ENCODE measurements around the gene PLCB4.
A peak's percentile ranks its signal among the peaks of the same experiment; 100 is the strongest.

Gene PLCB4

DNA sequence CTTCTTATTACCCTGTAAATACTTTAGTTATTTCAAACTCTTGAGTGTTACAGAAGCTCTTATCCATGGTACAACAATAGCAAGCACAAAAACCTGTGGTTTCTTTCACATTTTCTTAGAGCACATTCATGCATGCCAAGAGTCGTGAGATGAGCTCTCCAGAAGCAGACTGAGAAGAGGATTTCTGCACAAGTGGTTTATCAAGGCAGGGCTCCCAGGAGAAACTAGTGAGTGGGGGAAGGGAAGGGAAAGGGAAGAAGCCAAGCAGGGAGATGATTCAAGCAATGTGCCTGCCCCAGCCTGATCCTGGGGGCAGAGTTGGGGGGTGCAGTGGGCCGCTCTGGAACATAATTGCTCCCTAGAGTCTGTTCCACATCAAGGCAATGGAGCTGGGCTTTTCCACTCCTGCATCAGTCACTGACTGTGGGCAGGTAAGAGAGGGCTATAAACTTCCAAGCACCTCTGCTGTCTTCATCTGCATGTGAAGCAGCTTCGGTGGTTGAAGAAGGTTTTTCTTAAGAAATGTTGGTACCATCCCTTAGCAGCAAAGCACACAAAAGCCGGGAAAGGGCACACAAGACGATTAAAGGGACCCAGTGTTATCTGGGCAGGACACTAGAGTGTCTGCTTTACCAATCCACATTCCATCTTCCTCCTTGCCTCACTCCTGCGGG lies 152.1 kb downstream of the PLCB4 start:
- peak; percentile 90 to 91 for DNase-seq (ENCODE audit: low read depth in 2 of 2)

GRCh38 chr20:9223296-9223695 lies 154.4 kb downstream of the PLCB4 start:
- no peak for DNase-seq (ENCODE audit: low read depth in 2 of 2)

DNA sequence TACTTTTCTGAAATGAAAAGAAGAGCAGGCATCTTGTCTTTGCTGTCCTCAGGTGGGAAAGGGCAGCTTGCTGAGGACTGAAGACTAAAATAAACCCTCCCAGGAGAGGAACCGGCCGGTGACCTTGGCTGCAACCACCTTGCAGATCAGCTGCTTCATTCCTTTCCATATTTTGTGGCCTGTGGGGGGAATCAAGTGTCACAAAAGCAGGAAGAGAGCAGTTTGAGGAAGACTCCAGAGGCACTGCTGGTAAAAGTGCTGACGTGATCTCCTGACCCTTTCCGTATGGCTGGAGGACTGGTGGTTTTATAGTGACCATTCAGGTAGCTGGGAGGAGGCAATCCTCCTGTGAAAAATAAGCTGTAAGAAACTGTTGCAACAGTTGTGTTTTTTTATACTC lies 157.0 kb downstream of the PLCB4 start:
- DNase-seq (ENCODE audit: low read depth in 2 of 2) = no peak

- DNase-seq (ENCODE audit: low read depth in 2 of 2) = no peak
These were observed 159.2 kb downstream of the PLCB4 start for GRCh38 chr20:9227896-9228615.

DNA sequence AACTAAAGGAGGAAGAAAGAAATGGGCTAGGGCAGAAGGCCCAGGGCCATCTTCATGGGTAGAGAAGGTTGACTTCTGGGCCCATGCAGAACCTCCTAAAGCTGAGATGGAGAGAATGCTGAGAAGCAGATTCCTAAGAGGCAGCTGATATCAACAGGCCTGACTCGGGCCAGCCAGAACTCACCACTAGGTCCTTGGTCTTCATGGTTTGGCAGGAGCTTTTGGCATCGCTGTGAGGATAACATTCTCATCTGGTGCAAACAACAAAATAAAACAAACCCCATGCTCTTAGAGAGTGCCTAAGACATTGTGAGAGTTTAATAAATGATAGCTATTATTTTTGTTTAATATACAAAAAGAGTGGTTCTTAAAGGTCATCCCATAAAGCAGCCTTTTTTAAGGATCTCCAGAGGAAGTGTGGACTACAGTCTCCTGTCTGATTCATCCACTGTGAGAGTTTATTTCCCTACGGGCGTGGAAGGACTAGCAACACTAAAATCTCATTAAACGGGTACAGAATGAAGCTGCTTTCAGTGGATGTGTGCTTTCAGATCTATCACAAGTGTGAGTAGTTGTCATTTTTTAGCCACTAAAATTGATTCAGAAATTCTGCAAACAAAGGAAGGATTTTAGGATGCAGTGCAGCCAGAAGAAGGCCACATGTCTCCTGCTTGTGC lies 160.0 kb downstream of the PLCB4 start:
- no peak for DNase-seq (ENCODE audit: low read depth in 2 of 2)

DNA sequence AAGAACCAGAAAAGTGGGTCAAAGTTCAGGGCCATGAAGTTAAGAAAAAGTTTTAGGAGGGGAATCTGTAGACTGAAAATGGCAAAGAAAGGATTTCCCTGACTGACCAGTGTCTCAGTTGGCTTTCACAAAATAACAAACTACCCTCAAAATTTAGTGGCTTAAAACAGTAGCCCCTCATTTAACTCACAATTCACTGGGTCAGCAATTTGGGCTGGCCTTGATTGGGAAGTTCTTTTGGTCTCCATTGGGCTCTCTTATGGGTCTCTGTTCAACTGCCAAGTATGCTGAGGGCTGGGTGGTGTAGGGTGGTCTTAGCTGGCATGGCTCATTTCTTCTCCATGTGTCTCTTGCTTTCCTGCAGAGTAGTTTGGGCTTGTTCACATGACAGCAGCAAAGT lies 161.5 kb downstream of the PLCB4 start:
- DNase-seq (ENCODE audit: low read depth in 2 of 2) = no peak

GRCh38 chr20:9233804-9234203 lies 164.9 kb downstream of the PLCB4 start:
- DNase-seq (ENCODE audit: low read depth in 2 of 2) = no peak

- DNase-seq (ENCODE audit: low read depth in 2 of 2) = peak in 1 of 2 experiments; percentile 20
These were observed 166.6 kb downstream of the PLCB4 start for GRCh38 chr20:9235518-9235917.

DNA sequence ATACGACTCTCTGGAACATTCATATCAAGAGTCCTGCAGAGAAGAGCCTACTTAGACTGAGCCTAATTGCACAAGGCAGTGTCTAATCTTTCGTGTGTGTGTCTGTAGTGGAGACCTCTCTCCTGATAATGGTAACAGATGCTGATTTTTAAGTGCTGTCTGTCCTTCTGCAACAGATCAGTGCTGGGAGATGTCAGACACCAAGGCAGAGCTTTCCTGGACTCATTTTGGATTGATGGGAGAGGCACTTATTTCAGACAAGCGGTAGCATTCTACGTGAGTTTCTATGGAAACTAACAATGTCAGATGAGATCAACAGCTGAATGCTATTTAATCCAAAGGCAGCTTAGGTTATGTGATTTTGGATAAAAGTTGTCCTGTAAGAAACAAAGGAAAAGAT lies 167.6 kb downstream of the PLCB4 start:
- DNase-seq (ENCODE audit: low read depth in 2 of 2) = no peak

DNA sequence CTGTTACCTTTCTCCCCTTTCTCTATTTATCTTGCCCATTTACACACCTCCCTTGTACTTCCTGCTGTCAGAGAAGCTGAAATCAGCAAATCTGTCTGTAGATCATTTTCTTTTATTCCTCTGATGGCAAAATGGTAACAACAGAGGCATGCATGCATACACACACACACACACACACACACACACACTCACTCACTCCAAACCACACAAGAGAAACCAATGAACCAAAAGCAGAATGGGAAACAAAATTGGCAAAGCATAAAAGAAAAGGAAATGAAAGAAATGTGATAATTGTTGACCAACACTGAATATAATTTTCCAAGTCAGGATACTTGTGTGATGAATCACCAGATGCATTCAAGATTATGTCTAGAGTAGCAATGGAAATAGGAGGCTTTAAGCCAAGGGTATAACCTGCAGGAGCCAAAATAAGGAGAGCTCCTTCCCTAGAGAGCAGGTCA lies 172.4 kb downstream of the PLCB4 start:
- DNase-seq (ENCODE audit: low read depth in 2 of 2) = peak; percentile 84 to 85

GRCh38 chr20:9241721-9242427 lies 173.0 kb downstream of the PLCB4 start:
- DNase-seq (ENCODE audit: low read depth in 2 of 2) = no peak

DNA sequence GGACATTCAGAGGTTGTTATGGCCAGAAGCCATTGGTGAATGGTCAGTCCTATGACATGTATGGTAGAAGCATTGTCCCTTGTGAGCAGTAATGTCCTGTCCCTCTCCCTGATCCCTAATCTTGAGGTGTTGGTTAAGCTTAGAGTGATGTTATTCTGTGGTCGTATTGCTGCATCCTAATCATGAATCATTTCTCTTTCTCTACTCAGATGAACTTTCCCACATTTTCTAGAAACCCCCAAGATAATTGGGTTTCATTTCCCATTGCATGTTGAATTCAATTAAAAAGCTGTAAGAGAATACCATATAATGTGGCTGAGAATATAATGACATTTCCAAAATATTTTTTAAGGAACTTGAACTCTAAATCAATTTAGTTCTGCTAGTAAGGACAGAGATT lies 175.1 kb downstream of the PLCB4 start:
- no peak for DNase-seq (ENCODE audit: low read depth in 2 of 2)

DNA sequence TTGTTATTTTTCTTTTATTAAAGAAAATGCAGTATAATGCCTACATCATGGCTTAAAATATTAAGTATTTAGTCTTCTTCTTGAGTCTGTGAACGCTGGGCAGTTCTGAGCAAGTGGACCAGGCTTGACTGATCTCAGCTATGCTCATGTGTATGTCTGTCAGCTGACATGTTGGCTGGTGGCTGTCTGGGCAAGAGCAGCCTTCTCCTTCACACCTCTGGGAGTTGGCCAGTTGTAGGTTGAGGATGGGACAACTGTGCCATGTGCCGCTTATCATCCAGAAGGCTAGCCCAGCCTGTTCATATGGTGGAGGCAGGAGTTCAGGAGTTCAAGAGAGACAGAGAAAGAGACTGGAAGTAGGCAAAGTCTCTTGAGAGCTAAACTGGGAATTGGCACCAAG lies 175.9 kb downstream of the PLCB4 start:
- no peak for DNase-seq (ENCODE audit: low read depth in 2 of 2)

GRCh38 chr20:9246731-9247130 lies 177.8 kb downstream of the PLCB4 start:
- no peak for DNase-seq (ENCODE audit: low read depth in 2 of 2)

- no peak for DNase-seq (ENCODE audit: low read depth in 2 of 2)
These were observed 181.6 kb downstream of the PLCB4 start for GRCh38 chr20:9250511-9250910.

DNA sequence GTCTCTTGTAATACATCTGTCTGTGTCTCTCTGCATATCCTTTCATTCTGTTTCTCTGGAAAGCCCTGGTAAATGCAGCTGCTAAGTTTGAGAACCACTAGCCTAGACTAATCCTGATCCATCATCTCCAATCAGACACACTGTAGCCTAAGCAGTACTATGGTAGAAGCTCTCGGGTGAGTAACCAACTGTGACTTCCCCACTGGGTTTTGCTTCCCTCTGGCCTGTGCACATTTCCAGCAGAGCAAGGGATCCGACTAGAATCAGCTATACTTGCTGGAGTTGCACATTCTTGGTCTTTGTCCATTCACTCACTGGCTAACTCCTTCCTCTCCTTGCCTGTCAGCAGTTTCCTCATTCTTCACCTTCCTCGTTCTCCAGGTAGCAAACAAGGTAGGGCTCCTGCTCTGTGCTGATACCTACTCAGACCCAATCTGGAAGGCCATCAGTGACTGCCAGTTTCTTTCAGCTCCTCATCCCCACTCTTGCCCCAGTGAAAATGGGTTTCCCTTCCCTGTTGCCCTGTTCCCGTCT lies 184.2 kb downstream of the PLCB4 start:
- no peak for DNase-seq (ENCODE audit: low read depth in 2 of 2)

- no peak for DNase-seq (ENCODE audit: low read depth in 2 of 2)
These were observed 186.3 kb downstream of the PLCB4 start for GRCh38 chr20:9255171-9255570.

GRCh38 chr20:9256393-9256792 lies 187.5 kb downstream of the PLCB4 start:
- no peak for DNase-seq (ENCODE audit: low read depth in 2 of 2)

DNA sequence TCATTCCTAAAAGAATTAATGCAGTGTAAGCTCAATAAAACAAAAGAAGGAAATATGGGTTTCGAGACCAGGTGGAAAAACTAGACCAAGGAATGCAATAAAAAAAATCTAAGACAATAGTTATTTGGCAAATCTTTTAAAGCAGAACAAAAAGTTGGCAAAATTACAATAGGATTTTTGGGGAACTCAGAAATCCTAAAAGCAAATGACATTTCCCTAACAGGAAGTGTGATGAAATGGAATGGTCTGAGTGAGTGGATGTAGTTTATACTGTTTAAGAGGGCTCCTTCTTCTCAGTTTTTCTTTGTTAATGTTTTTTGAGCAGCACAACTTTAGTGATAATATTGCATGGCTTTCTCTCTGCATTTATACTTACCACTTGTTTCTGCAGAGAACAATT lies 190.0 kb downstream of the PLCB4 start:
- DNase-seq (ENCODE audit: low read depth in 2 of 2) = no peak

DNA sequence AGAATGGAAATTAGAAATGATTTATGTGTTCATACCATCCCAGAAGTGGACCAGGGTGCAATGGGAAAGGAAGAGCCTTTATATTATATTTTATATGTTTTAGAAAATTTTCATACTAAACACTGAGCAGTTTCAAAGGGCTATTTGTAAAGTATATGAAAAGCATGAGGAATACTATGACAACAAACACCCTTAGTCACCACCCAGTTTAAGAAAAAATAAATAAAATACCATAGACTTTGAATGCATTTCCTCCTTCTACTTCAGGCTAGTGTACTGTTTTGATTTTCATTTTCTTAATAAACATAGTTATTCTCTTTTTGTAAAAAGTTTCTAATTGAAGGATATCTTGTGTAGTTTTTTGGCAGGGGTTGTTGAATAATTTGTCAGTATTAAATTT lies 191.1 kb downstream of the PLCB4 start:
- no peak for DNase-seq (ENCODE audit: low read depth in 2 of 2)

DNA sequence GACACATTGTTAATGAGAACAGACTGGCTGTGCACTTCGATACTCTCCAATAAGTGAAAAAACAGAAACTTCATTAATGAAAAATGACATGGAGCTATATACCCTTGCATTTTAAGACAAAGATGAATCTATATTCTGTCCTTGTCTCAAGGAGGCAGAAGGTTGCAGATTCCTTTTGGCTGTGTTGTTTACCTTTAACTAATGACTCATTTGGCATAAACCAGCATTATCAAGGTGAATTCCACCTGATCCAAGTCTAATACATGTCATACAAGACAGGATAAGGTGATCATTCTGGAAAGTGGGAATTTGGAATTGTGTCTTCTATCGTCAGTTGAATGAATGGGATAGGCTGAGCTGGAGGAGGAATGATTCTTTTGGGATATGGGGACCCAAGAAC lies 192.9 kb downstream of the PLCB4 start:
- DNase-seq (ENCODE audit: low read depth in 2 of 2) = no peak

- no peak for DNase-seq (ENCODE audit: low read depth in 2 of 2)
These were observed 193.8 kb downstream of the PLCB4 start for GRCh38 chr20:9262653-9263194.
